GM19035 (cell line): ENCODE results near the gene CDYL.
"Not testable (repeated sequence)": the region's sequence is repeated elsewhere in the genome, so short reads cannot be mapped to it uniquely, and the experiment has no call there.

Experiments used
- ATAC-seq: cut with Tn5 transposase; IDR thresholded peaks from one replicate; pipeline ENCODE4 v1.9.1; 2021; ENCODE audit not compliant: unreplicated experiment

Gene CDYL

GRCh38 chr6:4983322-4983721 is 207.1 kb downstream of the CDYL start:
- no peak for ATAC-seq

DNA sequence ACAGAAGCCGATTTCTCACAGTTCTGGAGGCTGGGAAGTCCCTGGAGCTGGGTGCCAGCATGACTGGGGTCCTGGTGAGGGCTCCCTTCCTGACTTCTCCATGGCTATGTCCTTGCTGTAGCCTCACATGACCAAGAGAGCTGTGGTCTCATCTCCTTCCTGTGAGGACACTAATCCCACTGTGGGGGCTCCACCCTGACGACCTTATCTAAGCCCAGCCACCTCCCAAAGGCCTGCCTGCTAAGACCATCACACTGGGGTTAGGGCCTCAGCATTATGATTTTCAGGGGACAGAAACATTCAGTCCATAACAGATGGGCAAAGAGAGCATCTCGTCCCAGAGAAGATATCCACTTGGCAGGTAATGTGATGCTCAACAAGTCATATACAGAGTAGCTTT is 210.8 kb downstream of the CDYL start:
- no peak for ATAC-seq

GRCh38 chr6:4987432-4987831 is 211.2 kb downstream of the CDYL start:
- no peak for ATAC-seq

- no peak for ATAC-seq
These were observed 218.5 kb downstream of the CDYL start for GRCh38 chr6:4994741-4995140.

DNA sequence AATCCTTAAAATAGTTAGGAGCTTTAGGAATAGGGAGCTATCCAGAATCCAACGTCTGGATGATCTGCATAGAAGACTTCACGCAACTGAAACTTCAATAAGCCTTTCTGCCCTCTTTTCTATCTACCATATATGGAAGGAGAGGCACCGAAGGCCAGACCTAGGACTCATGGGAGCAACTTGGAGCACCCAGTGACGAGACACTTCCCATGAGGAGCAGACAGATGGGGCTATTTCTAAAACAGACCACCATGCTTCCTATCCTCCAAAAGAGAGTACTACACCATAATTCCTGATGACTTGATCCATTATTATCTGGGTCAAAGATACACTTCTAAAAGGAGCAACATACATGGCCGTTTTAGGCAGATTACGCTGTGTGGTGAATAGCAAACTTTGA is 221.7 kb downstream of the CDYL start:
- ATAC-seq, result no peak

DNA sequence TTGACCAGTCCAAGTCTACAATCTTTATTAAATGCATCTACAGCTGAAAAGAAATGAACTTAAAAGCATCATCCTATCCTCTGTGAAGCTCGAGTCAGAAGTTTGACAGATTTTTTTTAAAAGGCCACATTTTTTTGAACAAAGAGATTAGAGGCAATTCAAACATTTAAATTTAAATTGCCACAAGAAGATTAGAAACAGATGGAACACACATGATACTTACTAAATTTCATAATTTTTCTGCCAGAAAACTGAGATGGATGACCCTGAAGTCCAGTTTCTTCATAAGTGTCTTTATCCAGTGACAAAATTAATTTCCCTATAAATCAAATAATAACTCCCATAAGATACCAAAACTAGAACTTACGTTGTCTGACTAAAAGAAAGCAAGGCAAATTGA is 223.4 kb downstream of the CDYL start:
- no peak for ATAC-seq

- ATAC-seq, result peak; percentile 95
These were observed 227.6 kb downstream of the CDYL start, which contains the start of gene RPP40 for GRCh38 chr6:5003604-5004372. Gene RPP40, minus strand, starts transcription at chr6:5004037. Its CDS starts 35 bp downstream, at chr6:5004002.

DNA sequence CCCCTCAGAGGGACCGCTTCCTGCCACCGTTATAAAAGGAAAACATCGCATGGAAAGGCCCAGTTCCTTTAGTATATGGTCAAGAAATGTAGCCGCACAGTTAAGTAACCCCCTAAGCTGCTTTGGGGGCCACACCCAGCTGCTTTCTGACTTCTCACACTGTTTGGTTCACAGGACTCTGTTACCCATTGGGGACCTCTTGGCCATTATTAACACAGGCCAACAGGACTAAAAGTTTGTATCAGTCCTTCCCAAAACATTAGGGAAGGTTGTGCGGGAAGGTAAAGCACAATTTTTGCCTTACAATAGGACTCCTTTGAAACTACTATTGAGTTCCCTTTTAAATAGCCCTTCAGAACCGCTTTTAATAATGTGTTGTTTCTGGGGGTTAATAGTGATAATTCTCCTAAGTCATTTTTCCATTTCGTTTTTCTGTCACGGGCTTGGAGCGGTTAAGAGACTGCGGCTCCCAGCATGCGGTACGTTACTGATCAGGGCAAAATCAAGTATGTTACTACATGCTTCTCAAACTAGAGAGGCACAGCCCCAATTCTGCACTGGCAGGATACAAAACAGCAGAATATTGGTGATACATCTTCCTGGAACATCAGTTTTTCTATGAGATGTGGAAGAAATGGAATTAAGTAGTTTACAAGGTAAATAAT is 228.3 kb downstream of the CDYL start:
- ATAC-seq, result no peak

DNA sequence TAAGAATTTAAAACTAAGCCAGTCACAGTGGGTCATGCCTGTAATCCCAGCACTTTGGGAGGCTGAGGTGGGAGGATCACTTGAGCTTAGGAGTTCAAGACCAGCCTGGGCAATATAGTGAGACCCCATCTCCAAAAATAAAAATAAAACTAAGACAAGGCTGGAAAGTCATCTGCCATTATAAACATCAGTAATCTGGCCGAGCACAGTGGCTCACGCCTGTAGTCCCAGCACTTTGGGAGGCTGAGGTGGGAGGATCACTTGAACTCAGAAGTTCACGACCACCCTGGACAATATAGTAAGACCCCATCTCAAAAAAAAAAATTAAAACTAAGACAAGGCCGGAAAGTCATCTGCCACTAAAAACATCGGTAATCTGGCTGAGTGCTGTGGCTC is 228.8 kb downstream of the CDYL start:
- not testable (repeated sequence) for ATAC-seq
